Psoas muscle (tissue), 8 donors: ENCODE data around the gene BBX. TPM values are rescaled to one million over a fixed set of nuclear protein-coding genes. Genes with fewer than 3 reads are reported as not detected.
"Not testable (repeated sequence)": the region's sequence is repeated elsewhere in the genome, so short reads cannot be mapped to it uniquely, and the experiment has no call there.

Experiments
- ATAC-seq, 4 donors: fragments of 200-7000 bp; cut with Tn5 transposase; one replicate each; pipeline ENCODE4 v1.9.1; 2020; ENCODE audit warnings: moderate library complexity in 3 of 4, mild to moderate bottlenecking in 2 of 4
- DNase-seq, 2 donors: peaks; one replicate each; pipeline ENCODE4 v3.0.0-alpha.2; 2020
- H3K27ac ChIP-seq: fragments of 200-600 bp; one replicate; pipeline ENCODE4 v1.8.0; 2022
- H3K27me3 ChIP-seq, 3 donors: fragments of 200-600 bp in 1 of 3; one replicate each; pipeline versions ENCODE4 v1.6.1 to v1.8.0; 2013 to 2022; ENCODE audit warnings: low read length in 2 of 3, mild to moderate bottlenecking in 2 of 3, moderate library complexity in 1 of 3; ENCODE audit not compliant: insufficient read depth in 3 of 3
- H3K36me3 ChIP-seq, 2 donors: fragments of 200-600 bp in 1 of 2; one replicate each; pipeline versions ENCODE4 v1.6.1 to v1.8.0; 2013 to 2022; ENCODE audit warnings: low read depth in 1 of 2, mild to moderate bottlenecking in 1 of 2, moderate library complexity in 1 of 2; ENCODE audit not compliant: insufficient read depth in 1 of 2
- H3K4me1 ChIP-seq: fragments of 200-600 bp; one replicate; pipeline ENCODE4 v1.8.0; 2022
- H3K4me3 ChIP-seq: fragments of 200-600 bp; one replicate; pipeline ENCODE4 v1.8.0; 2022; ENCODE audit warnings: mild to moderate bottlenecking
- H3K9me3 ChIP-seq: fragments of 200-600 bp; one replicate; pipeline ENCODE4 v1.8.0; 2022
- CTCF ChIP-seq: fragments of 200-600 bp; IDR thresholded peaks from one replicate; pipeline ENCODE4 v1.8.0; 2022; ENCODE audit warnings: antibody characterized with exemption
- WGBS, 3 donors: extraction: QIAGEN DNeasy Blood & Tissue Kit; methylation state at CpG; one replicate each; pipeline versions ENCODE4 v1.1.6 to v1.1.7; 2013; 5-methylcytosine and 5-hydroxymethylcytosine counted together
- intact Hi-C, 2 donors: fragments of 100-400 bp; cut with DNase I; formaldehyde crosslinking; loops; one replicate each; pipeline versions ENCODE4 v1.11.0 to v1.14.2; 2022
- polyA plus RNA-seq, 3 donors: library from polyadenylated mRNA; stranded (reverse); fragments of 200-250 nt; gene quantifications; one replicate each; pipeline ENCODE4 v1.2.3, GENCODE V29; 2013
- total RNA-seq, 4 donors: library from RNA; stranded (reverse); fragmentation: NEBNext Ultra II Directional in 2 of 4; extraction: Animal tissue kit (Norgen Biotek cat#: 25700) in 2 of 4; gene quantifications; one replicate each; pipeline versions ENCODE4 v1.2.1 to v1.2.4, GENCODE V29; 2021 to 2023
- donor health status: healthy with polysubstance abuse.
- donor health status: DM: no; HTN: no; CAD: no; lungs with moderate emphysema.
- donor health status: Bipolar disorder and iron deficiency.
- donor health status: healthy.
- donor health status: DM: yes; HTN: yes; CAD: no.
- donor health status: DM: no; HTN: no; CAD: no.
- donor health status: DM: no; HTN: no; CAD: no.
- donor health status: DM: yes; HTN: yes; CAD: no.

BBX gene
- total and polyA plus RNA-seq, 7 donors = 2.2 to 30.4 (median 16.2) TPM

- no peak for ATAC-seq
- Histone ChIP-seq H3K27ac (no peak overlapping the region), H3K27me3 (no peaks in the 10 kb centered on the region), H3K4me3 (no peak overlapping the region), H3K9me3 (no peaks in the 10 kb centered on the region), H3K36me3 (no peaks in the 10 kb centered on the region), H3K4me1 (peaks cover 12% of the 10 kb centered on the region)
- intact Hi-C loops = no loop called here
- TF ChIP-seq CTCF = no peak
- WGBS, 3 donors = 95% methylated on average over 5 of the region's 5 CpGs
- DNase-seq = no peak
Measured at GRCh38 chr3:107687056-107687581, 164.4 kb downstream of the BBX start.

- no peak for DNase-seq
- Histone ChIP-seq H3K36me3 (no peaks in the 10 kb centered on the region), H3K4me3 (no peak overlapping the region), H3K9me3 (no peaks in the 10 kb centered on the region), H3K27ac (no peak overlapping the region), H3K4me1 (no peaks in the 10 kb centered on the region), H3K27me3 (no peaks in the 10 kb centered on the region)
- no peak for TF ChIP-seq CTCF
- WGBS, 3 donors = 86 to 92% (median 90%) methylated on average over 6 of the region's 6 CpGs
- intact Hi-C loops = no loop called here
- no peak for ATAC-seq
Measured at GRCh38 chr3:107689355-107689754, 166.6 kb downstream of the BBX start.

GRCh38 chr3:107690522-107691138 lies 167.9 kb downstream of the BBX start:
- intact Hi-C loops = loop anchor here in 1 of 2 donors (2.0 kb wide), 1 partner anchor 52 kb away; no protein-coding TSS in a partner anchor
- Histone ChIP-seq H3K9me3 (no peaks in the 10 kb centered on the region), H3K27ac (no peak overlapping the region), H3K36me3 (no peaks in the 10 kb centered on the region), H3K4me3 (no peak overlapping the region), H3K4me1 (no peaks in the 10 kb centered on the region), H3K27me3 (no peaks in the 10 kb centered on the region)
- peak; percentile 47 for TF ChIP-seq CTCF
- DNase-seq (no peak), ATAC-seq (peak in 1 of 4 donors; percentile 72)
- 37 to 64% (median 50%) methylated on average over 2 of the region's 2 CpGs for WGBS, 3 donors

- not testable (repeated sequence) for H3K4me3 ChIP-seq, H3K27ac ChIP-seq, H3K27me3 ChIP-seq, H3K36me3 ChIP-seq, H3K4me1 ChIP-seq, DNase-seq, ATAC-seq, H3K9me3 ChIP-seq
- WGBS, 3 donors = 96 to 100% (median 97%) methylated on average over 4 to 5 of the region's 5 CpGs
- intact Hi-C loops = loop anchor here in 1 of 2 donors (2.0 kb wide), 1 partner anchor 51 kb away; no protein-coding TSS in a partner anchor
Measured at GRCh38 chr3:107691984-107692383, 169.2 kb downstream of the BBX start.

GRCh38 chr3:107697348-107697747 lies 174.6 kb downstream of the BBX start:
- H3K27me3 ChIP-seq = not testable (repeated sequence)

GRCh38 chr3:107697855-107698254 lies 175.1 kb downstream of the BBX start:
- ATAC-seq, intact Hi-C loops, H3K4me1 ChIP-seq, H3K27ac ChIP-seq, H3K27me3 ChIP-seq, H3K9me3 ChIP-seq, DNase-seq, H3K36me3 ChIP-seq: not testable (repeated sequence)
- peak overlapping the region; percentile 16 for H3K4me3 ChIP-seq
- 68 to 81% (median 81%) methylated on average over 23 of the region's 23 CpGs for WGBS, 3 donors

More at GRCh38 chr3:107697348-107697747, 174.6 kb downstream of the BBX start:
- H3K27ac ChIP-seq, H3K4me1 ChIP-seq, ATAC-seq, H3K9me3 ChIP-seq, DNase-seq, intact Hi-C loops, H3K36me3 ChIP-seq: not testable (repeated sequence)
- 54 to 58% (median 57%) methylated on average over 1 to 5 of the region's 6 CpGs for WGBS, 3 donors
- peak overlapping the region; percentile 16 for H3K4me3 ChIP-seq
